DOHH2 (cell line): Measurements from ENCODE around the gene MDFI.

Experiments used
- EZH2phosphoT487 ChIP-seq: fragments of 200-600 bp; sonication (generic); IDR thresholded peaks from 2 replicates; pipeline ENCODE4 v1.6.1; 2017; ENCODE audit warnings: borderline replicate concordance, mild to moderate bottlenecking, antibody characterized with exemption, low read length, moderate library complexity, mixed read lengths
- TF ChIP-seq, protein P1 (sequence below): fragments of 200-600 bp; sonication (generic); IDR thresholded peaks from one replicate; pipeline ENCODE4 v1.5.1; 2014; ENCODE audit warnings: antibody characterized with exemption, mild to moderate bottlenecking, low read depth, low read length; ENCODE audit not compliant: poor library complexity, severe bottlenecking

DNA sequence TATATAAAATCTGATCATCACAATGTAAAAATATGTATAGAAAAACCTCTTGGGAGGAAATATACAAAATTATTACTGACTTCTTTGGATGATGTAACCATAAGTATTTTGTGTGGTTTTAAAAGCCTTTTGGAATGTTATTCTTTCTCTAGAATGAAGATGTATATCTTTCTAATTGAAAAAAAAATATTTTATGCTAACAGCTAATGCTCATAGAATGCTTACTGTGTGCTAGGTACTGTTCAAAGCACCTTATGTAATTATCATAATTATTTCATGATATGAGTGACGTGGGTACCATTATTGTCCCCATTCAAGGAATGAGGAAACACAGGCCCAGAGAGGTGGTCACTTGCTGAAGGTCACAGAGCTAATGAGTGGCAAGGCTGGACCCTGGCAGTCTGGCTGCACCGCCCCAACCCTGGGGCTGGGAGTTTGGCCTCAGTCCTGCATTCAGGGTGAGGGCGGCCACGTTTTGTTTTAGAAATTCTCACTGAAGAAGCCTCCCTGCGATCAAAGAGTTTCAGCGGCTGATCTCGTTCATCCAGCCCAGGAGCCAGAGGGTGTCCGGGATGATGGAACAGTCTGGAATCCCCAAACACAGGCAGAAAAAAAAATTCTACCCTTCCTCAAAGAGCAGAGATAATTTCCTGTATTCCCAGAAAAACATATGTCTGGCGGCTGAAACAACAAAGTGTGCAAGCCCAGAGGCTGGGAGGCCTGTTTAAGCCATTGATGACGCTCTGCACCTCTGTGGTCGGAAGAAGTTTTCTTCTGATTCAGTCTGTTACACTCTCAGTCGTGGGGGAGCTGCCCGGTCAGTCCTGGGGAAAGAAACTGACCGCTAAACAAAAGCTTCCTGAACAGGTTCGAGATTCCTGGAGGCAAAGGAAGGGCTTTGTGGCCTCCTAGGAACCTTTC, 59.9 kb downstream of the MDFI start:
- TF ChIP-seq, protein P1, sequence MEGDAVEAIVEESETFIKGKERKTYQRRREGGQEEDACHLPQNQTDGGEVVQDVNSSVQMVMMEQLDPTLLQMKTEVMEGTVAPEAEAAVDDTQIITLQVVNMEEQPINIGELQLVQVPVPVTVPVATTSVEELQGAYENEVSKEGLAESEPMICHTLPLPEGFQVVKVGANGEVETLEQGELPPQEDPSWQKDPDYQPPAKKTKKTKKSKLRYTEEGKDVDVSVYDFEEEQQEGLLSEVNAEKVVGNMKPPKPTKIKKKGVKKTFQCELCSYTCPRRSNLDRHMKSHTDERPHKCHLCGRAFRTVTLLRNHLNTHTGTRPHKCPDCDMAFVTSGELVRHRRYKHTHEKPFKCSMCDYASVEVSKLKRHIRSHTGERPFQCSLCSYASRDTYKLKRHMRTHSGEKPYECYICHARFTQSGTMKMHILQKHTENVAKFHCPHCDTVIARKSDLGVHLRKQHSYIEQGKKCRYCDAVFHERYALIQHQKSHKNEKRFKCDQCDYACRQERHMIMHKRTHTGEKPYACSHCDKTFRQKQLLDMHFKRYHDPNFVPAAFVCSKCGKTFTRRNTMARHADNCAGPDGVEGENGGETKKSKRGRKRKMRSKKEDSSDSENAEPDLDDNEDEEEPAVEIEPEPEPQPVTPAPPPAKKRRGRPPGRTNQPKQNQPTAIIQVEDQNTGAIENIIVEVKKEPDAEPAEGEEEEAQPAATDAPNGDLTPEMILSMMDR, result no peak
- TF ChIP-seq EZH2phosphoT487, result no peak
